ENCODE measurements around the gene PTPDC1.

The PTPDC1 gene

DNA sequence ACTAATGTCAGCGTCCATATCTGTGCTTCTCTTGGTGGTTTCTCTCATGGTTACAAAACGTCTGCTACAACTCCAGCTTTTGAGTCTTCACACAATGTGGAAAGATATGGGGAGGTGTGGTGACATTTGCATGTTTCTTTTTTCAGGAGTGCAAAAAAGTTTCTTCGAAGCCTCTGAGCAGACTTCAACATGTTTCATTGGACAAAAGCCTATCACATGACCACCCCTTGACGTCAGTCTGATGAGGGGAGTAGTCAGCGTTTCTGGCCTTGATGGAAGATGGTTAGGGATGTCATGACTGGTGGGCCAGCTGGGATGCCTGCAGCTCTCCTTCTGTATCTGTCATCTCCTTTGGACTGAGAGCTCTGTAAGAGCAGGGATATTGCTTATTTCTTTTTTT, 61.4 kb downstream of the PTPDC1 start:
- no peak for DNase-seq

DNA sequence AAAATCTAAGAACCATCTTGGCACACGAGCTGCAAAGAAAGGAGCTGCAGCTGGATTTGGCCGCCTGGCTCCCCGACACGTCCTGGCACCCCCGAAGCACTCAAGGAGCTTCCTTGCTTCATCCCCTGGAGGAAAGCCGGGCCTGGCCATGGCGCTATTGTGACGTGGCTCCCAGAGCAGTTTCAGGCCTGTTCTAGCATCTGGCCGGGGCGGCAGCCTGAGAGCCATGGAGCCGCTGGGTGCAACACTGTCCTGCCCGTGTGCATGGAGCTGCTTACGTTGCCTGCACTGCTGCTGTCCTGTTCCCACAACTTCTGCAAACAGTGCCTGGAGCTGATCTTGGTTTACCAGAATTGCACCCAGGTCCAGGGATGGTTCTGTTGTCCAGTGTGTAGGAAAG, 63.5 kb downstream of the PTPDC1 start:
- DNase-seq = no peak

DNA sequence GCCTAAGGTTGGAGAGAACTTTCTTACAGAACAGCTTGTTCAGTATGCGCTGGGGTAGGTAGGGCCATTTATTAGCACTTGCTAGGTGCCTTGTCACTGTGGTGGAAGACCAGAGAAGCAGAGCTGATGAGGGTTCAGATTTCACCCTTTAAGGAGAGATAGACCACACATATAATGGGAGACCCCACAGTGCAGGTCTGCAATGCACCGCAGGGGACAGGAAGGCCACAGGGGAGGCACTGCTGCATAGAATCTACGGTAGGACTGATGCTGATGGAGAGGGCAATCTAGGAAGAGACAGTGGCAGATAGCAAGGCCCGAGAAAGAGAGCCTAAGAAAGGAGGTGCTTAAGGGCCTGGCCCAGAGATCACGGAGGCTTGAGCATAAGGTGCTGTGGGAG, 64.2 kb downstream of the PTPDC1 start:
- DNase-seq = no peak

DNA sequence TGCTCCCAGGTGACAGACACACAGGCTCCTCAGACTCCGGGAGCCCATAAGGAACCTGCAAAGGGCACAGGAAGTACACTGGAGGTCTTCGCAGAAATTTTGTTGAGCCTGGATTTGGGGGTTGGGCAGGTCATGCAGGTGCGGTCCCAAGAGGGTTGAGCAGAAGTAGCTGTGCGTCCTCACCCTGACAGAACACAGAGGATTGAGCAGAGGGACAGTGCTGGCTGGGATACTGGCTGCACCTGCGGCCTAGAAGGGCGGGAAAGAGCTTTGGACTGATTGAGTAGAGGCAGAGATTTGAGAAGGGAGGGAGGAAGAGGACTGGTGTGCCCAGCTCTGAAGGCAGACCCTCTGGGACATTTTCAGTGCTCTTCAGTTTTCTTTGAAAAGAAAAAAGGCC, 65.4 kb downstream of the PTPDC1 start:
- no peak for DNase-seq

DNA sequence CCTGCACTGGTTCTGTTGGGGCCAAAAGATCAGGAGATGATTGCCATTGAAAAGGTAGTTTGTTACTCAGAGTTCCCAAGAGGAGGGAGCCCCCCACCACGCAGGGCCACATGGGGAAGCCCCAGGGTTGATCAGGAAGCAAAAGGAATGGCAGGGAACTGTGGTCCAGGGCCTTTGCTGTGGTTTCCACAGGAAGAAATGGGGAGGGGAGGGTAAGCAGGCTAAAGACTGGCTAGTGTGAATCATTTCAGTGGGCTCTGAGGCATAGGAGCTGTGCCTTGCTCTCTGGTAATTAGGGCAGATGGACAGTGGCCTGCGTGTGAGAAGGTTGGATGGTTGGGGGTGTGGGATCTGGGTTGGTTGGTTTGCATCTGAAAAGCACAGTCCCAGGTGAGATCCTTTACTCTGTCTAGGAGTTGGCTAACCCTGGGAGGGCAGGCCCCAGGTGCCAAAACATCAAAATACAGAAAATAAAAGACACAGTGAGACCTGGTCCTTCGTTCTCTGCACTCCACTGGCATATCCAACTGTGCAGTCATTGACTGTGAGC, 66.1 kb downstream of the PTPDC1 start:
- DNase-seq = no peak

DNA sequence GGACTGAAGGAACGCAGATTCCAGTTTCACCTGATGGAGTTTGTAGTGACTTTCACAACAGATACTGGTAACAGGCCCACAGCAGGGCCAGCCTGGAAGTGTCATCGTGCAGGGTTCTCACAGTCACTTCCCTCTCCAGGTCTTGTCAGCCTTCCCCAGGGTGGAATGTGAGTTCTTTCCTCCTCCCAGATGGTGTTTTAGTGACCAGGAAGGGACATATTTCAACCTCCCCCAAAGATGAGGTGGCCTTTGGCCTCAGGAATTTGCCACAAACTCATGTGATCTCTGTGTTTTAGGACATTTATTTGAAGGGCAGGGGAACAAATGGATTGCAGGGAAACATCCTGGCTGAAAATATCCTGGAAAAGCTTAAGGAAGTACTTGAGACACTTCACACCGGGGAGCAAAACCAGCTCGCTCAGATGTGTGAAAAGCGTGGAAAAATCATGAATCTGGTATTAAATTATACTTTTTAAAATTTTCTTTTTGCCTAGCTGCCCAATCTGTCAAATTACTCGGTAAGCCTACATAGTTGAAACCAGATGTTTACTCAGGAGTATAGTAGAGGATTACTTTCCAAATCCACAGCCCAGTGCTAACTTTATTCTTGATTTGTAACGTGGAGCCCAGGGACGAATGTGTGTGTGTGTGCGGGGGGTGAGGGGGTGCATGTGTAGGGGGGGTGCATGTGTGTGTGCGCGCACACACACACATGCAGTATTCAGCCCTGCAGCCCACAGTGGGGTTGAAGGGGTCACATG, 66.8 kb downstream of the PTPDC1 start:
- no peak for DNase-seq

DNA sequence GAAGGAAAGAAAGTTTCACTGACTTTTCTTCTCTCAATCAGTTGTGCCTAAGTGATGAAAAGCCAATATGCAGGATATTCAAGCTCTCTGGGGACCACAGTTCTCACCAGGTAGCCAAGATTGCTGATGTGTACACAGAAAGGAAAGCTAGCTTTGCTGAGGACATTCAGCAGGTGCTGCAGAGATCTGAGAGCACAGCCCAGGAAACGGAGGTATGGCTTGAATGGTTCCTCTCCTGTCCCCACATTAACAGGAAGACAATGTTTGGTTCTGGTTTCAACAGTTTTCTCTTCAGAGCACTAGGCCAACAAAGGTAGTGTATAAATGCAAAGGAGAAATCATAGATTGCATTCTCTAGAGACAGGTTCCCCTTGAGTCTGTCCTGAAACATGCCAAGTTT, 69.6 kb downstream of the PTPDC1 start:
- DNase-seq = no peak

DNA sequence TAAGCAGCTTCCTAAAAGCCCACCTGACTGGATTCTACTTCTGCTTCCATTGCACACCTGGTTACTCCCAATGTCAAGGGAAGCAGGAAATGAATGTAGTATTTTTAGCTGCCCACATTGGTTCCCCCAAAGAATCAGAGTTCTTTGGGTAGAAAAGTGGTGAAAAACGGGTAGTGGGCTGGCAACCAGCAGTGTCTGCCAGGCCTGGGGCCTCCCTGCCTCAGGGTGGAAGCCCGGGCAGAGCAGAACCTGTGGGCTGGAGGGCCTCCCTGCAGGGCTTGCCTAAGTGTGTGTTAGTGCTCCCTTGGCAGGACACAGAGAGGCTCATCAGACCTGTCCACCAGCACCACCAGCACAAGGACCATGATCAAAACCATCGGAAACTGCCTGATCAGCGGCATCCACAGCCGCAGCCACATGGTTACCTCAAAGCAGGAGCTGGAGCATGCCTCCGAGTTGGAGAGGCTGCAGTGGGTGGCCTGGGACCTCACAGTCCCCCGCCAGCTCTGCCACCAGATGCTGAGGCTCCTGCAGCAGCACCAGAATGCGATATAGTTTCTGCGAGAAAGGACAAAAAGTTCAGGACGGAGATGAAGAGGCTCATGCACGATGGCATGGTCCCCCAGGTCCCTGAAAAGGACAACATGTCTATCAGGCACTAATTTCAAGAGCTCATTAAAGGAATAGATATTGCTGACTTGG, 72.2 kb downstream of the PTPDC1 start:
- DNase-seq = no peak

DNA sequence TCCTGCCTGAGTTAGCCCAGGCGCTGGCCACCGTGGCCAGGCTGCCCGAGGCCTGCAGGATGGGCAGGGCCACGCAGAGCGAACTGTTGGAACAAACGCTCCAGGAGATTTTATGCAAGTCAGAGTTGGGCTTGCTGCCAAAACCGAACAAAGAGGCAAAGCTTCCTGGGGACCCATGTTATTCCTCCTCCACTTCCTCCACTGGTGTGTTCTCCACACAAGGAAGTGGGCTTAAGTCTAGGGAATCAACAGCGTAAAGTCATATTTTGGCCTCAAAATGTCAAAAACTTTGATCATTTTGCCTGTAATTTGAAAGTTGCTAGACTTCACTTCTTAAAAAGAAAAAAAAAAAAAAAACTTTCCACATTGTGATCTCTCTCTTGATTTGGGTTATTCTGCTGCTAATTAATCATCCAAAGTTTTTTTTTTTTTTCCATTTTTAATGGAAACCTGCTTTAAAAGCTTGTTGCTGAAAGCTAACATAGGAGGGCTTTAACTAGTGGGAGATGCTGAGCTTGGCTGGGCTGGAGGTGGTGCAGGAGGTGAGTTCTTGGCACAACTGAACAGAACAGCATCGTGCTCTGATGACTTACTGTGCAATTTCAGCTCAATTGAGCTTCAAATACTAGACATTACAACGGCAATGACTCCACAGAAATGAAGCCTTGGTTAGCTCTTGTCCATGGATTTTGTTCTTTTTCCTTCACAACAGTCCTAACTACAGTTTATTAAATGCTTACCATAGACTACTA, 73.0 kb downstream of the PTPDC1 start:
- DNase-seq = no peak
